ENCODE measurements around the gene ATG2A. TPM values are rescaled to one million over a fixed set of nuclear protein-coding genes. Genes with fewer than 3 reads are reported as not detected.

ATG2A gene
- total and polyA plus RNA-seq, 5 donors = 13.3 to 17.9 (median 13.6) TPM

GRCh38 chr11:64923944-64924909 lies 7.2 kb upstream of the ATG2A start, which contains the start of gene PPP2R5B:
Gene PPP2R5B (plus strand): TSS chr11:64924689. CDS start chr11:64925735, 1,046 bp downstream.
- Histone ChIP-seq H3K9me3 (ENCODE audit: control insufficient read depth, low read length) (no peaks in the 10 kb centered on the region), H3K4me1 (ENCODE audit: control insufficient read depth, insufficient read depth, low read length) (no peaks in the 10 kb centered on the region)
- intact Hi-C loops (cut with DNase I) = loop anchor here in 1 of 4 donors (10.0 kb wide), 1 partner anchor 91 kb away; the partner anchor contains the start of gene ARL2

GRCh38 chr11:64923151-64923661 lies 6.2 kb upstream of the ATG2A start:
- H3K4me3 ChIP-seq (ENCODE audit: low read length) = no peak overlapping the region
- no peaks in the 10 kb centered on the region for H3K9me3 ChIP-seq (ENCODE audit: control insufficient read depth, low read length)
- WGBS = 86% methylated on average over 11 of the region's 11 CpGs
- intact Hi-C loops (cut with DNase I) = loop anchor here in 1 of 4 donors (10.0 kb wide), 1 partner anchor 92 kb away; the partner anchor contains the start of gene ARL2
- no peaks in the 10 kb centered on the region for H3K27me3 ChIP-seq (ENCODE audit: control insufficient read depth, insufficient read depth)
- H3K4me1 ChIP-seq (ENCODE audit: control insufficient read depth, insufficient read depth, low read length) = no peaks in the 10 kb centered on the region
- ATAC-seq (no peak), DNase-seq (peak in 1 of 3 donors; percentile 63)
- peak overlapping the region; percentile 59 for H3K27ac ChIP-seq (ENCODE audit: low read length)

More at GRCh38 chr11:64923944-64924909, 7.2 kb upstream of the ATG2A start, which contains the start of gene PPP2R5B:
- Histone ChIP-seq H3K4me3 (ENCODE audit: low read length) (peak within 1 kb of the TSS; percentile 75), H3K27me3 (ENCODE audit: control insufficient read depth, insufficient read depth) (no peaks in the 10 kb centered on the region), H3K27ac (ENCODE audit: low read length) (peak within 1 kb of the TSS; percentile 96)
- under 1% methylated on average over 47 of the region's 47 CpGs for WGBS
- ATAC-seq = peak; percentile 96 to 97
- DNase-seq = peak; percentile 94 to 98 (median 97)

GRCh38 chr11:64921384-64921783 lies 4.4 kb upstream of the ATG2A start:
- H3K4me1 ChIP-seq (ENCODE audit: control insufficient read depth, insufficient read depth, low read length) = no peaks in the 10 kb centered on the region
- no peaks in the 10 kb centered on the region for H3K27me3 ChIP-seq (ENCODE audit: control insufficient read depth, insufficient read depth)
- H3K9me3 ChIP-seq (ENCODE audit: control insufficient read depth, low read length) = no peaks in the 10 kb centered on the region
- 41% methylated on average over 3 of the region's 3 CpGs for WGBS
- H3K4me3 ChIP-seq (ENCODE audit: low read length) = no peak overlapping the region
- no peak for ATAC-seq
- H3K27ac ChIP-seq (ENCODE audit: low read length) = no peak overlapping the region
- intact Hi-C loops (cut with DNase I) = loop anchor here in 1 of 4 donors (10.0 kb wide), 1 partner anchor 93 kb away; the partner anchor contains the start of gene ARL2
- peak in 1 of 3 donors; percentile 35 for DNase-seq

GRCh38 chr11:64920124-64920523 lies 3.1 kb upstream of the ATG2A start:
- Histone ChIP-seq H3K4me1 (ENCODE audit: control insufficient read depth, insufficient read depth, low read length) (no peaks in the 10 kb centered on the region), H3K9me3 (ENCODE audit: control insufficient read depth, low read length) (no peaks in the 10 kb centered on the region), H3K27me3 (ENCODE audit: control insufficient read depth, insufficient read depth) (no peaks in the 10 kb centered on the region), H3K4me3 (ENCODE audit: low read length) (no peak overlapping the region), H3K27ac (ENCODE audit: low read length) (no peak overlapping the region)
- ATAC-seq (no peak), DNase-seq (no peak)
- intact Hi-C loops (cut with DNase I) = loop anchor here in 1 of 4 donors (10.0 kb wide), 1 partner anchor 95 kb away; the partner anchor contains the start of gene ARL2
- 69% methylated on average over 2 of the region's 2 CpGs for WGBS

GRCh38 chr11:64919627-64920026 lies 2.6 kb upstream of the ATG2A start:
- H3K4me1 ChIP-seq (ENCODE audit: control insufficient read depth, insufficient read depth, low read length) = no peaks in the 10 kb centered on the region
- no peaks in the 10 kb centered on the region for H3K27me3 ChIP-seq (ENCODE audit: control insufficient read depth, insufficient read depth)
- 81% methylated on average over 8 of the region's 8 CpGs for WGBS
- ATAC-seq (no peak), DNase-seq (no peak)
- intact Hi-C loops (cut with DNase I) = loop anchor here in 1 of 4 donors (10.0 kb wide), 1 partner anchor 95 kb away; the partner anchor contains the start of gene ARL2
- no peak overlapping the region for H3K4me3 ChIP-seq (ENCODE audit: low read length)
- H3K9me3 ChIP-seq (ENCODE audit: control insufficient read depth, low read length) = no peaks in the 10 kb centered on the region
- no peak overlapping the region for H3K27ac ChIP-seq (ENCODE audit: low read length)

- 14% methylated on average over 4 of the region's 4 CpGs for WGBS
- Histone ChIP-seq H3K27ac (ENCODE audit: low read length) (peak overlapping the region; percentile 63), H3K4me1 (ENCODE audit: control insufficient read depth, insufficient read depth, low read length) (no peaks in the 10 kb centered on the region), H3K9me3 (ENCODE audit: control insufficient read depth, low read length) (no peaks in the 10 kb centered on the region), H3K27me3 (ENCODE audit: control insufficient read depth, insufficient read depth) (no peaks in the 10 kb centered on the region), H3K4me3 (ENCODE audit: low read length) (peak overlapping the region; percentile 89)
- ATAC-seq (no peak), DNase-seq (no peak)
- intact Hi-C loops (cut with DNase I) = no loop called here
Measured at GRCh38 chr11:64918017-64918416, 1.0 kb upstream of the ATG2A start.

GRCh38 chr11:64917663-64917995 lies 620 bp upstream of the ATG2A start:
- 5% methylated on average over 6 of the region's 6 CpGs for WGBS
- no peak for ATAC-seq

GRCh38 chr11:64916040-64916774 lies 802 bp downstream of the ATG2A start:
- Histone ChIP-seq H3K4me1 (ENCODE audit: control insufficient read depth, insufficient read depth, low read length) (no peaks in the 10 kb centered on the region), H3K27me3 (ENCODE audit: control insufficient read depth, insufficient read depth) (no peaks in the 10 kb centered on the region), H3K4me3 (ENCODE audit: low read length) (peak overlapping the region; percentile 89), H3K27ac (ENCODE audit: low read length) (no peak overlapping the region), H3K9me3 (ENCODE audit: control insufficient read depth, low read length) (no peaks in the 10 kb centered on the region)
- 6% methylated on average over 23 of the region's 23 CpGs for WGBS
- intact Hi-C loops (cut with DNase I) = no loop called here
- DNase-seq = peak; percentile 46 to 72 (median 67)
- peak in 1 of 2 donors; percentile 17 for ATAC-seq

More at GRCh38 chr11:64917663-64917995, 620 bp upstream of the ATG2A start:
- Histone ChIP-seq H3K27ac (ENCODE audit: low read length) (peak overlapping the region; percentile 63), H3K27me3 (ENCODE audit: control insufficient read depth, insufficient read depth) (no peaks in the 10 kb centered on the region), H3K4me1 (ENCODE audit: control insufficient read depth, insufficient read depth, low read length) (no peaks in the 10 kb centered on the region), H3K4me3 (ENCODE audit: low read length) (peak overlapping the region; percentile 89), H3K9me3 (ENCODE audit: control insufficient read depth, low read length) (no peaks in the 10 kb centered on the region)
- intact Hi-C loops (cut with DNase I) = no loop called here
- DNase-seq = no peak

- Histone ChIP-seq H3K27me3 (ENCODE audit: control insufficient read depth, insufficient read depth) (no peaks in the 10 kb centered on the region), H3K4me1 (ENCODE audit: control insufficient read depth, insufficient read depth, low read length) (no peaks in the 10 kb centered on the region), H3K27ac (ENCODE audit: low read length) (no peak overlapping the region), H3K4me3 (ENCODE audit: low read length) (no peak overlapping the region), H3K9me3 (ENCODE audit: control insufficient read depth, low read length) (no peaks in the 10 kb centered on the region)
- ATAC-seq (no peak), DNase-seq (peak in 2 of 3 donors; percentile 8 to 16)
- WGBS = 67% methylated on average over 7 of the region's 7 CpGs
- intact Hi-C loops (cut with DNase I) = no loop called here
Measured at GRCh38 chr11:64915376-64915887, 1.6 kb downstream of the ATG2A start.

GRCh38 chr11:64914123-64914522 lies 2.9 kb downstream of the ATG2A start:
- DNase-seq (peak in 2 of 3 donors; percentile 47 to 61), ATAC-seq (no peak)
- H3K9me3 ChIP-seq (ENCODE audit: control insufficient read depth, low read length) = no peaks in the 10 kb centered on the region
- H3K4me3 ChIP-seq (ENCODE audit: low read length) = no peak overlapping the region
- H3K27me3 ChIP-seq (ENCODE audit: control insufficient read depth, insufficient read depth) = no peaks in the 10 kb centered on the region
- intact Hi-C loops (cut with DNase I) = no loop called here
- no peaks in the 10 kb centered on the region for H3K4me1 ChIP-seq (ENCODE audit: control insufficient read depth, insufficient read depth, low read length)
- H3K27ac ChIP-seq (ENCODE audit: low read length) = no peak overlapping the region
- 96% methylated on average over 17 of the region's 17 CpGs for WGBS
